GM12878 (cell line): ENCODE measurements around the gene SLC1A5.

Experiments
- ASH2L ChIP-seq: fragments of 300-600, 200-600 bp; sonication (generic); IDR thresholded peaks from 2 replicates; pipeline ENCODE4 v1.6.1; 2017; ENCODE audit warnings: low read depth, mild to moderate bottlenecking, borderline replicate concordance
- GABPA ChIP-seq: IDR thresholded peaks from 2 replicates; pipeline ENCODE4 v1.6.1; 2014; ENCODE audit warnings: antibody characterized with exemption, low read depth, mild to moderate bottlenecking, inconsistent platforms
- NFYB ChIP-seq: IDR thresholded peaks from 2 replicates; pipeline ENCODE4 v1.6.1; 2011; ENCODE audit warnings: low read depth, mild to moderate bottlenecking, low read length, improper control_type of control experiment, moderate library complexity; ENCODE audit not compliant: insufficient read depth
- POLR2AphosphoS5 ChIP-seq: IDR thresholded peaks from 2 replicates; pipeline ENCODE4 v1.6.1; 2011; ENCODE audit warnings: mild to moderate bottlenecking, low read length, inconsistent platforms
- SRF ChIP-seq, 2 experiments: IDR thresholded peaks; 2 replicates each; pipeline ENCODE4 v1.6.1; 2011; ENCODE audit warnings: low read depth in 2 of 2, low read length in 2 of 2, mild to moderate bottlenecking in 1 of 2, moderate library complexity in 1 of 2

GRCh38 chr19:46809534-46810272, 21.3 kb upstream of the SLC1A5 start:
- TF ChIP-seq ASH2L (no peak), POLR2AphosphoS5 (no peak), NFYB (no peak), SRF (IDR thresholded peaks at IDR 0.05; ENCODE audit: low read depth in 2 of 2, low read length in 2 of 2) (no peak), GABPA (no peak)
